Measurements from ENCODE around the gene CTU2.

DNA sequence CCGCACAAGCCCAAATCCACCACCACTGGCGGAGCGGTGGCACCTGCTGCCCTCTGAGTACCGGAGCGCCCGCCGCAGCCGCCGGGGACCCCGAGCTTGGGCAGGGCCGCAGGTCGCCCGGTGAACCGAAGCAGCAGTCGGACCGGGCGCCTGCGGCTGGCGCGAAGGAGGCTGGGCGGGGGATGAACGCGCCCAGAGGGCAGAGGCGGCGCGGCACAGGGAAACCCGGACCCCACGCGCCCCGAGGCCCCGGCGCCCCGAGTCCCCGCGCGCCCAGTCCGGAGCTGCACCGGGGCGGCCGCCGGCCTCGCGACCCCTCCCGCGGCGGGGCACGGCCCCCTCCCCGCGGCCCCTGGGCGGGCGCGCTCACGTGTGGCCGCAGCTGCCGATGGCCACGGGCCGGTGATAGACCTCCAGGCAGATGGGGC is 488 bp upstream of the CTU2 start:
- TF ChIP-seq, protein P1, sequence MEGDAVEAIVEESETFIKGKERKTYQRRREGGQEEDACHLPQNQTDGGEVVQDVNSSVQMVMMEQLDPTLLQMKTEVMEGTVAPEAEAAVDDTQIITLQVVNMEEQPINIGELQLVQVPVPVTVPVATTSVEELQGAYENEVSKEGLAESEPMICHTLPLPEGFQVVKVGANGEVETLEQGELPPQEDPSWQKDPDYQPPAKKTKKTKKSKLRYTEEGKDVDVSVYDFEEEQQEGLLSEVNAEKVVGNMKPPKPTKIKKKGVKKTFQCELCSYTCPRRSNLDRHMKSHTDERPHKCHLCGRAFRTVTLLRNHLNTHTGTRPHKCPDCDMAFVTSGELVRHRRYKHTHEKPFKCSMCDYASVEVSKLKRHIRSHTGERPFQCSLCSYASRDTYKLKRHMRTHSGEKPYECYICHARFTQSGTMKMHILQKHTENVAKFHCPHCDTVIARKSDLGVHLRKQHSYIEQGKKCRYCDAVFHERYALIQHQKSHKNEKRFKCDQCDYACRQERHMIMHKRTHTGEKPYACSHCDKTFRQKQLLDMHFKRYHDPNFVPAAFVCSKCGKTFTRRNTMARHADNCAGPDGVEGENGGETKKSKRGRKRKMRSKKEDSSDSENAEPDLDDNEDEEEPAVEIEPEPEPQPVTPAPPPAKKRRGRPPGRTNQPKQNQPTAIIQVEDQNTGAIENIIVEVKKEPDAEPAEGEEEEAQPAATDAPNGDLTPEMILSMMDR (IDR thresholded peaks at IDR 0.05): no peak
- no peak for TF ChIP-seq POLR2A (IDR thresholded peaks at IDR 0.05)

Measured in esophagus squamous epithelium (tissue), 4 donors.